HepG2 (cell line): ENCODE results near the gene WNT3. TPM values are rescaled to one million over a fixed set of nuclear protein-coding genes. Genes with fewer than 3 reads are reported as not detected.

Experiments
- ARID2 ChIP-seq: sonication (generic); formaldehyde crosslinking; IDR thresholded peaks from 2 replicates; pipeline ENCODE4 v1.8.1; 2022; ENCODE audit warnings: mild to moderate bottlenecking, missing genetic modification reagents, borderline replicate concordance
- ATAD3A ChIP-seq: sonication (generic); formaldehyde crosslinking; IDR thresholded peaks from 2 replicates; pipeline ENCODE4 v1.4.0; 2020; ENCODE audit warnings: missing genetic modification reagents
- ATM ChIP-seq: fragments of 450-650 bp; IDR thresholded peaks from 2 replicates; pipeline ENCODE4 v1.7.1; 2017; ENCODE audit warnings: mild to moderate bottlenecking, borderline replicate concordance
- CAMTA2 ChIP-seq: sonication (generic); formaldehyde crosslinking; IDR thresholded peaks from 2 replicates; pipeline ENCODE4 v1.4.0; 2020; ENCODE audit warnings: mild to moderate bottlenecking, missing genetic modification reagents, borderline replicate concordance
- CHD2 ChIP-seq: IDR thresholded peaks from 2 replicates; pipeline ENCODE4 v1.6.1; 2011; ENCODE audit warnings: low read depth, low read length, improper control_type of control experiment
- EP300 ChIP-seq, 3 experiments: sonication (generic) in 1 of 3; formaldehyde crosslinking in 1 of 3; IDR thresholded peaks; 2 replicates each; pipeline versions ENCODE4 v1.5.1 to v1.6.1; 2011 to 2020; ENCODE audit warnings: low read depth in 2 of 3, low read length in 2 of 3, borderline replicate concordance in 1 of 3, improper control_type of control experiment in 1 of 3, mild to moderate bottlenecking in 1 of 3, missing genetic modification reagents in 1 of 3, moderate library complexity in 1 of 3
- KAT8 ChIP-seq: IDR thresholded peaks from 2 replicates; pipeline ENCODE4 v1.6.1; 2016; ENCODE audit warnings: missing genetic modification reagents, missing compliant biosample characterization
- KDM2A ChIP-seq: sonication (generic); formaldehyde crosslinking; IDR thresholded peaks from 2 replicates; pipeline ENCODE4 v1.4.0; 2020; ENCODE audit warnings: low read depth, missing genetic modification reagents, borderline replicate concordance
- NR2C2 ChIP-seq: sonication (generic); formaldehyde crosslinking; IDR thresholded peaks from 2 replicates; pipeline ENCODE4 v1.4.0; 2020; ENCODE audit warnings: missing genetic modification reagents, mild to moderate bottlenecking, moderate library complexity, borderline replicate concordance
- PRMT3 ChIP-seq: sonication (generic); formaldehyde crosslinking; IDR thresholded peaks from 2 replicates; pipeline ENCODE4 v1.8.1; 2022; ENCODE audit warnings: low read depth, mild to moderate bottlenecking, moderate library complexity, missing genetic modification reagents, borderline replicate concordance
- RAD51 ChIP-seq: fragments of 450-650 bp; IDR thresholded peaks from 2 replicates; pipeline ENCODE4 v1.6.1; 2016; ENCODE audit warnings: borderline replicate concordance
- SNAPC2 ChIP-seq: sonication (generic); formaldehyde crosslinking; IDR thresholded peaks from 2 replicates; pipeline ENCODE4 v1.8.1; 2022; ENCODE audit warnings: mild to moderate bottlenecking, missing genetic modification reagents
- SNRNP70 ChIP-seq: fragments of 200-400 bp; formaldehyde crosslinking; IDR thresholded peaks from 2 replicates; pipeline ENCODE4 v1.6.1; 2017; ENCODE audit warnings: mild to moderate bottlenecking, low read depth, low read length, moderate library complexity
- U2AF2 ChIP-seq: fragments of 200-400 bp; formaldehyde crosslinking; IDR thresholded peaks from 2 replicates; pipeline ENCODE4 v1.6.1; 2017; ENCODE audit warnings: low read depth, mild to moderate bottlenecking, low read length
- ZNF12 ChIP-seq: sonication (generic); formaldehyde crosslinking; IDR thresholded peaks from 2 replicates; pipeline ENCODE4 v1.5.0; 2020; ENCODE audit warnings: missing genetic modification reagents
- ZNF382 ChIP-seq: sonication (generic); formaldehyde crosslinking; IDR thresholded peaks from 2 replicates; pipeline ENCODE4 v1.5.0; 2020; ENCODE audit warnings: missing genetic modification reagents, mild to moderate bottlenecking, borderline replicate concordance
- ZNF670 ChIP-seq: sonication (generic); formaldehyde crosslinking; IDR thresholded peaks from 2 replicates; pipeline ENCODE4 v1.8.0; 2022; ENCODE audit warnings: mild to moderate bottlenecking, missing genetic modification reagents, borderline replicate concordance
- polyA plus RNA-seq, 8 experiments: library from polyadenylated mRNA; depleted of rRNA in 3 of 8; stranded (reverse) in 7 of 8; unstranded in 1 of 8; fragments of >200 nt; fragmentation: Illumina TruSeq in 4 of 8; extraction: Trizol in 4 of 8; gene quantifications; 2 replicates each; pipeline versions ENCODE4 v1.2.1 to v1.2.3, GENCODE V29; 2011 to 2016; ENCODE audit warnings: low read depth in 4 of 8, missing spikeins in 1 of 8, mixed read lengths in 1 of 8; ENCODE audit not compliant: insufficient read depth in 1 of 8
- total RNA-seq, 5 experiments: library from RNA; depleted of rRNA; stranded (reverse); fragments of >200 nt; fragmentation: Illumina TruSeq; extraction: Trizol; gene quantifications; 2 replicates each; pipeline ENCODE4 v1.2.3, GENCODE V29; 2016; ENCODE audit warnings: low read depth in 1 of 5
- TF ChIP-seq, protein P1 (sequence below): sonication (generic); formaldehyde crosslinking; IDR thresholded peaks from 2 replicates; pipeline ENCODE4 v1.8.0; 2022; ENCODE audit warnings: missing genetic modification reagents, mild to moderate bottlenecking, inconsistent platforms, borderline replicate concordance
- TF ChIP-seq, protein P2 (sequence below): sonication (generic); formaldehyde crosslinking; IDR thresholded peaks from 2 replicates; pipeline ENCODE4 v1.4.0; 2020; ENCODE audit warnings: mild to moderate bottlenecking, missing genetic modification reagents
- TF ChIP-seq, protein P3 (sequence below): sonication (generic); formaldehyde crosslinking; IDR thresholded peaks from 2 replicates; pipeline ENCODE4 v1.4.0; 2020; ENCODE audit warnings: mild to moderate bottlenecking, low read depth, missing genetic modification reagents
- TF ChIP-seq, protein P4 (sequence below): sonication (generic); formaldehyde crosslinking; IDR thresholded peaks from 2 replicates; pipeline ENCODE4 v1.4.0; 2020; ENCODE audit warnings: missing genetic modification reagents, borderline replicate concordance

WNT3 gene
- total and polyA plus RNA-seq, 2 of the 13 experiments (the other 11 are each of a cell fraction or from before 2014, with no cell fraction given) = 8.5 to 10.3 TPM

DNA sequence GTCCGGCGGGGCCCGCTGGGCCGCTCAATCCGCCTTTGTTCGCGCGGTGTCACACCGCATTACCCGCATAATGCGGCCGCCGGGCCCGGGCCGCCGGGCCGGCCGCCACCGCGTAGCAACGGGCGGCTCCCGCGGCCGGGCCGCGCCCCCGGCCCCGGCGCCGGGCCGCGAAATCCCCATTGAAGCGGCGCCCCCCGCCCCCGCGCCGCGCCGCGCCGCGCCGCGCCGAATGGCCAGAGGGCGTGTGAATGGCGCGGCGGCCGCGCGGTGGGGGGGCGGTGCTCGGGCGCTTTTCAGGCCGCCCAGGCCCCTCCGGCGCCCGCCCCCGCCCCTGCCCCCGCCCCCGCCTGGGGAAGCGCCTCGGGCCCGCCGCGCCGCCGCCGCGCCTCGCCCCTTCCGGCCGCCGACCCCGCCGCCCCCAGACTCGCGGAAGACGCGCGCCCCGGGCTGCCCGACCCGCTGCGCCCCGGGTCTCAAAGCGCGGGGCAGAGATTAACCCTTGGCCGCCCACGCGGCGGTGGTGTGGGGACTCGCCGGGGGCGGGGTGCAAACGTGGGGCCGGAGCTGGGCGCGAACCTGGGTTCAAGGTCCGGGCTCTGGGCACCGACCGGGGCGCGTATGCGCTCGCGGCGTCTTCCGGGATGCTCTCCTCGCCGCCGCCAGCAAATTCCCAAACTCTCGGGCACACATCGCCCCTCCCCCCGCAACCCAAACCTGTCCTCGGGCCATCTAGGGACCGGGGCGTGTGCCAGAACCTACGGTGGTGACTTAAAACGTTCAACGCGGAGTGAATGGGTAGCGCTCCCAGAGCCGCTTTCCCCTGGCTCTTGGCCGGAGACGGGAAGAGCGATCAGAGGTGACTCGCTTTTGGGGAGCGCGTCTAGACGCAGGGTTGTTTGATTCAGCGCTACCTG lies 46.7 kb downstream of the WNT3 start (continued):
- TF ChIP-seq CHD2 (no peak), ATAD3A (no peak), CAMTA2 (CRISPR knock-in tag) (no peak), U2AF2 (no peak), ATM (no peak), ARID2 (peak; percentile 53; the same call in 1 of the 2 replicates), ZNF382 (CRISPR knock-in tag) (no peak), PRMT3 (CRISPR knock-in tag) (peak; percentile 76; the same call in 1 of the 2 replicates), ZNF12 (CRISPR knock-in tag) (peak; percentile 27; the same call in 1 of the 2 replicates), SNAPC2 (peak; percentile 79; the same call in 1 of the 2 replicates), KAT8 (CRISPR knock-in tag) (peak; percentile 80), KDM2A (CRISPR knock-in tag) (peak; percentile 88), ZNF670 (CRISPR knock-in tag) (0 out of 2 replicates have a peak, but pooled peaks have one; percentile 42), NR2C2 (CRISPR knock-in tag) (peak; percentile 69; the same call in 1 of the 2 replicates), EP300 (IDR thresholded peaks at IDR 0.05; ENCODE audit: low read depth in 2 of 2, low read length in 2 of 2) (peak; percentile 29 to 54; a peak in 2 of 4 replicates), EP300 (CRISPR knock-in tag; IDR thresholded peaks at IDR 0.05; ENCODE audit: borderline replicate concordance) (peak; percentile 18; the same call in 1 of the 2 replicates), SNRNP70 (no peak), RAD51 (no peak)
- TF ChIP-seq, protein P1, sequence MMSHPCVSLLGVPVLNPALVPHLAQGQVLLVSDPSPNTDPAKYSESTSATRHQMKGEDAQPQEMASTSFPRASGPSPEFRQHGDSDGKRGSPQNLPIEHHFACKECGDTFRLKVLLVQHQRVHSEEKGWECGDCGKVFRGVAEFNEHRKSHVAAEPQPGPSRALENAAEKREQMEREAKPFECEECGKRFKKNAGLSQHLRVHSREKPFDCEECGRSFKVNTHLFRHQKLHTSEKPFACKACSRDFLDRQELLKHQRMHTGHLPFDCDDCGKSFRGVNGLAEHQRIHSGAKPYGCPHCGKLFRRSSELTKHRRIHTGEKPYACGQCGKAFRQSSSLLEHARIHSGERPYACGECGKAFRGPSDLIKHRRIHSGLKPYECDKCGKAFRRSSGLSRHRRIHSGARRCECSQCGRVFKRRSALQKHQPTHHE (CRISPR knock-in tag) = peak; percentile 88; the same call in 1 of the 2 replicates
- TF ChIP-seq, protein P2, sequence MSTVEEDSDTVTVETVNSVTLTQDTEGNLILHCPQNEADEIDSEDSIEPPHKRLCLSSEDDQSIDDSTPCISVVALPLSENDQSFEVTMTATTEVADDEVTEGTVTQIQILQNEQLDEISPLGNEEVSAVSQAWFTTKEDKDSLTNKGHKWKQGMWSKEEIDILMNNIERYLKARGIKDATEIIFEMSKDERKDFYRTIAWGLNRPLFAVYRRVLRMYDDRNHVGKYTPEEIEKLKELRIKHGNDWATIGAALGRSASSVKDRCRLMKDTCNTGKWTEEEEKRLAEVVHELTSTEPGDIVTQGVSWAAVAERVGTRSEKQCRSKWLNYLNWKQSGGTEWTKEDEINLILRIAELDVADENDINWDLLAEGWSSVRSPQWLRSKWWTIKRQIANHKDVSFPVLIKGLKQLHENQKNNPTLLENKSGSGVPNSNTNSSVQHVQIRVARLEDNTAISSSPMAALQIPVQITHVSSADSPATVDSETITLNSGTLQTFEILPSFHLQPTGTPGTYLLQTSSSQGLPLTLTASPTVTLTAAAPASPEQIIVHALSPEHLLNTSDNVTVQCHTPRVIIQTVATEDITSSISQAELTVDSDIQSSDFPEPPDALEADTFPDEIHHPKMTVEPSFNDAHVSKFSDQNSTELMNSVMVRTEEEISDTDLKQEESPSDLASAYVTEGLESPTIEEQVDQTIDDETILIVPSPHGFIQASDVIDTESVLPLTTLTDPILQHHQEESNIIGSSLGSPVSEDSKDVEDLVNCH (CRISPR knock-in tag) = no peak
- TF ChIP-seq, protein P3, sequence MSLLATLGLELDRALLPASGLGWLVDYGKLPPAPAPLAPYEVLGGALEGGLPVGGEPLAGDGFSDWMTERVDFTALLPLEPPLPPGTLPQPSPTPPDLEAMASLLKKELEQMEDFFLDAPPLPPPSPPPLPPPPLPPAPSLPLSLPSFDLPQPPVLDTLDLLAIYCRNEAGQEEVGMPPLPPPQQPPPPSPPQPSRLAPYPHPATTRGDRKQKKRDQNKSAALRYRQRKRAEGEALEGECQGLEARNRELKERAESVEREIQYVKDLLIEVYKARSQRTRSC (CRISPR knock-in tag) = no peak
- TF ChIP-seq, protein P4, sequence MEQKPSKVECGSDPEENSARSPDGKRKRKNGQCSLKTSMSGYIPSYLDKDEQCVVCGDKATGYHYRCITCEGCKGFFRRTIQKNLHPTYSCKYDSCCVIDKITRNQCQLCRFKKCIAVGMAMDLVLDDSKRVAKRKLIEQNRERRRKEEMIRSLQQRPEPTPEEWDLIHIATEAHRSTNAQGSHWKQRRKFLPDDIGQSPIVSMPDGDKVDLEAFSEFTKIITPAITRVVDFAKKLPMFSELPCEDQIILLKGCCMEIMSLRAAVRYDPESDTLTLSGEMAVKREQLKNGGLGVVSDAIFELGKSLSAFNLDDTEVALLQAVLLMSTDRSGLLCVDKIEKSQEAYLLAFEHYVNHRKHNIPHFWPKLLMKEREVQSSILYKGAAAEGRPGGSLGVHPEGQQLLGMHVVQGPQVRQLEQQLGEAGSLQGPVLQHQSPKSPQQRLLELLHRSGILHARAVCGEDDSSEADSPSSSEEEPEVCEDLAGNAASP (CRISPR knock-in tag) = peak; percentile 49
